Osteoblast (primary cell): ENCODE results near the gene LRIF1. TPM values are rescaled to one million over a fixed set of nuclear protein-coding genes. Genes with fewer than 3 reads are reported as not detected.

Experiments used
- DNase-seq: peaks from one replicate; pipeline ENCODE4 v3.0.0; 2011; ENCODE audit warnings: low spot score, mixed read lengths; ENCODE audit not compliant: insufficient read length; ENCODE audit errors: missing footprints
- H2AFZ ChIP-seq: 2 replicates; pipeline ENCODE4 v1.6.0; 2011; ENCODE audit warnings: mild to moderate bottlenecking, low read length
- H3K27ac ChIP-seq: 2 replicates; pipeline ENCODE4 v1.5.1; 2011; ENCODE audit warnings: mild to moderate bottlenecking, low read depth, low read length, moderate library complexity
- H3K27me3 ChIP-seq: 2 replicates; pipeline ENCODE4 v1.6.0; 2012; ENCODE audit warnings: mild to moderate bottlenecking, control low read depth, inconsistent platforms, low read length, moderate library complexity; ENCODE audit not compliant: insufficient read depth
- H3K36me3 ChIP-seq: 2 replicates; pipeline ENCODE4 v1.5.1; 2011; ENCODE audit warnings: mild to moderate bottlenecking, low read length, control low read depth, moderate library complexity; ENCODE audit not compliant: insufficient read depth
- H3K4me1 ChIP-seq: 2 replicates; pipeline ENCODE4 v1.5.1; 2011; ENCODE audit warnings: mild to moderate bottlenecking, low read length, control low read depth, moderate library complexity; ENCODE audit not compliant: insufficient read depth
- H3K4me2 ChIP-seq: 2 replicates; pipeline ENCODE4 v1.6.0; 2011; ENCODE audit warnings: mild to moderate bottlenecking, low read length; ENCODE audit not compliant: insufficient read depth
- H3K4me3 ChIP-seq: fragments of 200-600 bp; sonication (generic); 3 replicates; pipeline ENCODE4 v1.5.1; 2012; ENCODE audit warnings: mild to moderate bottlenecking, low read length, inconsistent platforms; ENCODE audit not compliant: insufficient read depth
- H3K79me2 ChIP-seq: 2 replicates; pipeline ENCODE4 v1.6.0; 2012; ENCODE audit warnings: mild to moderate bottlenecking, low read length, control low read depth, inconsistent platforms; ENCODE audit not compliant: insufficient read depth
- H3K9me3 ChIP-seq: 2 replicates; pipeline ENCODE4 v1.5.1; 2011; ENCODE audit warnings: low read depth, low read length, control low read depth
- H4K20me1 ChIP-seq: 2 replicates; pipeline ENCODE4 v1.6.0; 2012; ENCODE audit warnings: mild to moderate bottlenecking, low read length, control low read depth; ENCODE audit not compliant: insufficient read depth
- total RNA-seq: library from RNA; depleted of rRNA; stranded (reverse); fragments of >200 nt; gene quantifications from 2 replicates; pipeline ENCODE4 v1.2.3, GENCODE V29; 2012
- TF ChIP-seq, protein P1 (sequence below): IDR thresholded peaks from 2 replicates; pipeline ENCODE4 v1.5.1; 2011; ENCODE audit warnings: mild to moderate bottlenecking, low read depth, low read length, moderate library complexity; ENCODE audit errors: extremely low read depth

LRIF1 gene
- total RNA-seq, 1 donor = 10.5 TPM

DNA sequence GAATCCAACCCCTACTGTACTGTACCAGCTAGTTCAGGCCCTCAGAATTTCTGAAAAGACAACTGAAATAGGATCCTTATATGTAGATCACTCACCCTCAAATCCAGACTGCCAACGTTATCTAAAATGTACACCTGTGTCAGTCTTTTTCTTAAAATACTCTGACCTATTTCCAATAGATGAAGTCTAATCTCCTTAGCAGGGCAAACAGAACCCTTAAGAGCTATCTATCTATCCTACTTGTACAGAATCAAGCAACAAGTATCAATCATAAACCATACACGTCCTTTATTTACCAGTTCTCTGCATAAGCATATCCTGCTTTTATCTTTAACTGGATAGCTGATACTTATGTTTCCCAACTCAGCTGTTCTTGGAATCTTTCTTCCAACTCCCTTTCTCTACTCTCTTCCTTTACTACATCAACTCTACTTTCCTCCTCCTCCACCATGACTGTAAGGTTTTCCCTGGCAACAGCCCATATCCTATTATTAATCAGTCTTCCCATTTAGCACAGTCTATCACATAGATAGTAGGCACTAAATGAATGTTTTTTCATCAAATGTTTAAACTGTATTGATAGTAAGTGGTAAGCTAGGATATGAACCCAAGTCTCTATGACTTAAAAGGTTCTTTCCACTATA, 2.8 kb downstream of the LRIF1 start:
- H3K36me3 ChIP-seq = no peaks in the 10 kb centered on the region
- no peak overlapping the region for H3K4me3 ChIP-seq
- no peaks in the 10 kb centered on the region for H3K27me3 ChIP-seq
- H3K9me3 ChIP-seq = no peaks in the 10 kb centered on the region
- peaks cover 9% of the 10 kb centered on the region for H4K20me1 ChIP-seq
- peaks cover 8% of the 10 kb centered on the region for H3K4me1 ChIP-seq
- H3K4me2 ChIP-seq = no peak overlapping the region
- no peak for DNase-seq
- H3K79me2 ChIP-seq = peaks cover 59% of the 10 kb centered on the region
- H3K27ac ChIP-seq = no peak overlapping the region
- TF ChIP-seq, protein P1, sequence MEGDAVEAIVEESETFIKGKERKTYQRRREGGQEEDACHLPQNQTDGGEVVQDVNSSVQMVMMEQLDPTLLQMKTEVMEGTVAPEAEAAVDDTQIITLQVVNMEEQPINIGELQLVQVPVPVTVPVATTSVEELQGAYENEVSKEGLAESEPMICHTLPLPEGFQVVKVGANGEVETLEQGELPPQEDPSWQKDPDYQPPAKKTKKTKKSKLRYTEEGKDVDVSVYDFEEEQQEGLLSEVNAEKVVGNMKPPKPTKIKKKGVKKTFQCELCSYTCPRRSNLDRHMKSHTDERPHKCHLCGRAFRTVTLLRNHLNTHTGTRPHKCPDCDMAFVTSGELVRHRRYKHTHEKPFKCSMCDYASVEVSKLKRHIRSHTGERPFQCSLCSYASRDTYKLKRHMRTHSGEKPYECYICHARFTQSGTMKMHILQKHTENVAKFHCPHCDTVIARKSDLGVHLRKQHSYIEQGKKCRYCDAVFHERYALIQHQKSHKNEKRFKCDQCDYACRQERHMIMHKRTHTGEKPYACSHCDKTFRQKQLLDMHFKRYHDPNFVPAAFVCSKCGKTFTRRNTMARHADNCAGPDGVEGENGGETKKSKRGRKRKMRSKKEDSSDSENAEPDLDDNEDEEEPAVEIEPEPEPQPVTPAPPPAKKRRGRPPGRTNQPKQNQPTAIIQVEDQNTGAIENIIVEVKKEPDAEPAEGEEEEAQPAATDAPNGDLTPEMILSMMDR = no peak
- no peak overlapping the region for H2AFZ ChIP-seq

DNA sequence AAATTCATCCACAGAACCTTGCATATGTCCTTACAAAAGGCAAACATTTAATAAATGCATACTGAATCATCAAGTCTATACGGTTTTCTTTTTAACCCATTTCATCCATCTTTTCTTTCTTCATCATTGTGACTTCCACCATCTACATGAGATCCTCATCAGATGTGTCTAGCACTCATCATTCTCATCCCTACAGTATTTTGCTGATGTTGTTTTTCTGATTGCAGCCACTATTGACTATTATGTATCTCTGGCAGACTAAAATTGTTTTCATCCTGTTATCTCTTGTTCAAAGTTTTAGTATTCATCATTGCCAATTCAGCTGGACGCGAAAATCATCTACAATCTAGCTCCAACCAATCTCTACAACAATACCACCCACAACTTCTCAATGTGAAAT, 5.9 kb downstream of the LRIF1 start:
- no peaks in the 10 kb centered on the region for H3K9me3 ChIP-seq
- DNase-seq = no peak
- TF ChIP-seq, protein P1 = no peak
- H3K27ac ChIP-seq = no peak overlapping the region
- no peaks in the 10 kb centered on the region for H3K36me3 ChIP-seq
- peaks cover 3% of the 10 kb centered on the region for H3K4me1 ChIP-seq
- H3K79me2 ChIP-seq = peaks cover 80% of the 10 kb centered on the region
- no peak overlapping the region for H3K4me3 ChIP-seq
- H3K27me3 ChIP-seq = no peaks in the 10 kb centered on the region
- peaks cover 15% of the 10 kb centered on the region for H4K20me1 ChIP-seq
- H3K4me2 ChIP-seq = no peak overlapping the region
- no peak overlapping the region for H2AFZ ChIP-seq

DNA sequence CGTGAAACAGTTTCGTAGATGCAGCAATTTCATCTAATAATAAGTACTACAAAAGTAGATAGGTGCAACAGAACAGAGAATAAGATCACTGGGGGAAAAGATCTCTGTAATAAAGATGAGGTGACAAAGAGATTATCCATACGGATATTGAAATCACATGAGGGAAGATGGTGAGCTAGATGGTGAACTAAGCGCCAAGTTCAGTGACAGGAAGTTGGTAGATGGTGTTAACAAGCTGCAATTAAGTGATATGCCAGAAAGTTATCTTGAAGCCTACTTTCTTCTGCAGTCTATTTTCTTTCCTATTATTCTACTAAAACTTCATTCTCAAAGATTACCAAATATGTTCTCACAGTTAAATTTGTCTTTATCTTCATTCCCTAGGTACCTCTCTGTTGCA, 7.1 kb downstream of the LRIF1 start:
- peaks cover 68% of the 10 kb centered on the region for H3K79me2 ChIP-seq
- no peak for DNase-seq
- no peaks in the 10 kb centered on the region for H3K9me3 ChIP-seq
- peaks cover 15% of the 10 kb centered on the region for H4K20me1 ChIP-seq
- no peak overlapping the region for H3K4me2 ChIP-seq
- H2AFZ ChIP-seq = no peak overlapping the region
- H3K27me3 ChIP-seq = no peaks in the 10 kb centered on the region
- no peaks in the 10 kb centered on the region for H3K4me1 ChIP-seq
- no peak overlapping the region for H3K27ac ChIP-seq
- TF ChIP-seq, protein P1 = no peak
- peaks cover 6% of the 10 kb centered on the region for H3K36me3 ChIP-seq
- H3K4me3 ChIP-seq = no peak overlapping the region

DNA sequence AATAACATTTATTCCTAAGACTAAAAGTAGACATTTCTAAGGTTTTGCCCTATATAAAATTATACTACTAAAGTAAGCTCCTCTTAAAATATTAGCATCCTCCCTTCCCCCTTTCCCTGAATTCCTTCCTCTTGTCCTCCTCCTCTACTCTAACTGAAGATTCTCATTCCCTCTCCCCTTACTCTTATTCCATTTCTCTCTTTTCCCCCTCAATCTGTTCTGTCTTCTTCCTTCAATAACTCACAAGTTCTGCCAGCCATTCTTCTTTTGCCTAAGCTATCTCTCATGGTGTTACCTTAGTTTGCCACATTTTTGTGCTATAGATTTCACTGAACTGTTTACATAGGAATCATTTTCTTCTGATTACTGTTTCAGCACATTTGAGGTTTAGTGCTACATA, 10.7 kb downstream of the LRIF1 start:
- H3K36me3 ChIP-seq = peaks cover 23% of the 10 kb centered on the region
- H3K4me1 ChIP-seq = no peaks in the 10 kb centered on the region
- H2AFZ ChIP-seq = no peak overlapping the region
- H3K27me3 ChIP-seq = no peaks in the 10 kb centered on the region
- TF ChIP-seq, protein P1 = no peak
- H4K20me1 ChIP-seq = peaks cover 13% of the 10 kb centered on the region
- H3K27ac ChIP-seq = no peak overlapping the region
- no peak overlapping the region for H3K4me2 ChIP-seq
- H3K9me3 ChIP-seq = no peaks in the 10 kb centered on the region
- peaks cover 42% of the 10 kb centered on the region for H3K79me2 ChIP-seq
- DNase-seq = no peak
- H3K4me3 ChIP-seq = no peak overlapping the region
